H1 (cell line): Measurements from ENCODE around the gene WWP2. TPM values are rescaled to one million over a fixed set of nuclear protein-coding genes. Genes with fewer than 3 reads are reported as not detected.

Source experiments
- CTCF ChIP-seq, 3 experiments: IDR thresholded peaks; 1 replicate in 2 of 3; 2 replicates in 1 of 3; pipeline versions ENCODE4 v1.5.1 to v1.6.1; 2011; ENCODE audit warnings: low read length in 3 of 3, mild to moderate bottlenecking in 3 of 3, inconsistent platforms in 2 of 3, low read depth in 1 of 3, moderate library complexity in 1 of 3; ENCODE audit not compliant: insufficient read depth in 1 of 3; ENCODE audit errors: control extremely low read depth in 1 of 3
- JUN ChIP-seq: IDR thresholded peaks from 2 replicates; pipeline ENCODE4 v1.6.1; 2011; ENCODE audit warnings: low read depth, mild to moderate bottlenecking, improper control_type of control experiment, low read length
- KDM4A ChIP-seq: IDR thresholded peaks from one replicate; pipeline ENCODE4 v1.7.1; 2012; ENCODE audit warnings: low read depth, mild to moderate bottlenecking, moderate library complexity, low read length, inconsistent platforms; ENCODE audit not compliant: severe bottlenecking
- MAFK ChIP-seq: IDR thresholded peaks from 2 replicates; pipeline ENCODE4 v1.6.1; 2012; ENCODE audit warnings: low read depth, mild to moderate bottlenecking, improper control_type of control experiment, low read length
- POLR2AphosphoS5 ChIP-seq: IDR thresholded peaks from 2 replicates; pipeline ENCODE4 v1.6.1; 2011; ENCODE audit warnings: low read depth, low read length
- RAD21 ChIP-seq, 2 experiments: IDR thresholded peaks in 1 of 2; conservative IDR thresholded peaks in 1 of 2; 2 replicates each; pipeline ENCODE4 v1.6.1; 2011; ENCODE audit warnings: low read depth in 2 of 2, low read length in 2 of 2, improper control_type of control experiment in 1 of 2, inconsistent platforms in 1 of 2, mild to moderate bottlenecking in 1 of 2, moderate library complexity in 1 of 2
- YY1 ChIP-seq: IDR thresholded peaks from 2 replicates; pipeline ENCODE4 v1.6.1; 2011; ENCODE audit warnings: low read depth, mild to moderate bottlenecking, low read length
- polyA plus RNA-seq, 7 experiments: library from polyadenylated mRNA; depleted of rRNA in 3 of 7; stranded (reverse) in 5 of 7; unstranded in 2 of 7; fragments of >200 nt in 5 of 7; fragments of 200-250 nt in 2 of 7; gene quantifications; 1 replicate in 5 of 7; 2 replicates in 1 of 7; 4 replicates in 1 of 7; pipeline versions ENCODE4 v1.2.1 to v1.2.3, GENCODE V29; 2011 to 2013; ENCODE audit warnings: missing spikeins in 2 of 7, mixed read lengths in 2 of 7
- total RNA-seq: library from RNA; stranded (reverse); fragmentation: NEBNext Ultra II Directional; extraction: Animal tissue kit (Norgen Biotek cat#: 25700); gene quantifications from 2 replicates; pipeline ENCODE4 v1.2.1, GENCODE V29; 2021

WWP2 gene
- total and polyA plus RNA-seq, 2 of the 8 experiments (the other 6 are each of a cell fraction or from before 2014, with no cell fraction given): 14.1 to 42.2 TPM

GRCh38 chr16:69798466-69798865 is 36.3 kb downstream of the WWP2 start (continued):
- TF ChIP-seq CTCF (IDR thresholded peaks at IDR 0.05; ENCODE audit: control extremely low read depth in 1 of 3, insufficient read depth in 1 of 3, low read depth in 1 of 3, low read length in 3 of 3) (peak; percentile 5 to 45 (median 17)), RAD21 (IDR thresholded peaks at IDR 0.05 in 1 of 2, conservative IDR thresholded peaks at IDR 0.05 in 1 of 2; ENCODE audit: low read depth in 2 of 2, low read length in 2 of 2) (peak; percentile 32 to 48; a peak in 3 of 4 replicates), POLR2AphosphoS5 (no peak), YY1 (no peak), KDM4A (no peak), MAFK (no peak), JUN (no peak)
